GM18526 (cell line): ENCODE measurements around the gene YWHAQ.

ENCODE experiments used
- POLR2A ChIP-seq: IDR thresholded peaks from 3 replicates; pipeline ENCODE4 v1.6.1; 2011; ENCODE audit not compliant: insufficient read length; ENCODE audit errors: extremely low read depth

YWHAQ gene

DNA sequence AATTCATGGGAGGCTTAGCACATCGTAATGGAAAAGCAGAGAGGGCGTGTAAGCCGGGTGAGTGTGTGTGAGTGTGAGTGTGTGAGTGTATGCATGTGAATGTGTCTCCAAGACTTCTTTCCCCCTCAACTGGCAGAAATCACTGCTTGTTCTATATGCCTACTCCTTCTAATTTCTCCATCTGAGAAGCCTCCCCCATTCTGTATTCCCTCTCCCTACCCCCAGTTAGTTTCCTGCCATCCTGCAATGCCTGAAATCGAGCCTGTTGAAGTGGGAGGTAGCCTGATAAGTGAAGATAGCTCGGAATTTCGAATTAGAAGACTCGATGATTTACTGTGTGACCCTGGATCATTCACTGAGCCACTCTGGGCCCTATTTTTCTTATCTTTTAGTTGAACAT is 30.0 kb upstream of the YWHAQ start:
- TF ChIP-seq POLR2A = no peak

DNA sequence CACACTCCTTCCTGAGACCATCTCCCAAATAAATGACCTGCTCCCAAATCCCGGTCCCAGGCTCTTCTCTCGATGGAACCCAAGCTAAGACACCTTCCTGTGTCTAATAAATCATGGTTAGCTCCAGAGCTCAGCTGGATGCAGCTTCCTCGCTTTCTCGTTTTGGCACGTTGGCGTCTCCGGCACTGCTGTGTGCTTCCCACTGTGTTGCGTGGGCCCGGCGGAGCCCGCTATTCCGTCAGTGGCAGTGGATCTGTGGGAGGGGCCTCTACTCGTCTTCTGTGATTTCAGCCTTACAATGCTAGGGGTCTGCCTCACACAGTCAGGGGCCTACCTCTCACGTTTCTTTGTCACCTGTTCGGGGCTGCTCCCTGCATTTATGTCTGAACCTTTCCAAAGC is 29.4 kb upstream of the YWHAQ start:
- no peak for TF ChIP-seq POLR2A

DNA sequence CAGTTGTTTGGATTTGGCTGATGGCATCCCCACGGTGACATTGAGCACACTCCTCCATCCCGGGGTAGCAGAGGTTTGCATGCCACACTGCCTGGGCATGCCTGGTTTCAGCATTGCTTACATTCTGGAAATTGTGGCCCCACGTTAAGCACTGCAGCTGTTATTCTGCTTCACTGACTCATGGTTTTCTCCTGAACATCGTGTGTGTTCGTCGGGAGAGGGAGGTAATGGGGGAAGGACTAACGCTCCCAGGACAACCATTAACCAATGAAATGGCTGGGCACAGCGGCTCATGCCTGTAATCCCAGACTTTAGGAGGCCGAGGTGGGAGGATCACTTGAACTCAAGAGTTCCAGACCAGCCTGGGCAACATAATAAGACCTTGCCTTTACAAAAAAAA is 28.2 kb upstream of the YWHAQ start:
- no peak for TF ChIP-seq POLR2A

DNA sequence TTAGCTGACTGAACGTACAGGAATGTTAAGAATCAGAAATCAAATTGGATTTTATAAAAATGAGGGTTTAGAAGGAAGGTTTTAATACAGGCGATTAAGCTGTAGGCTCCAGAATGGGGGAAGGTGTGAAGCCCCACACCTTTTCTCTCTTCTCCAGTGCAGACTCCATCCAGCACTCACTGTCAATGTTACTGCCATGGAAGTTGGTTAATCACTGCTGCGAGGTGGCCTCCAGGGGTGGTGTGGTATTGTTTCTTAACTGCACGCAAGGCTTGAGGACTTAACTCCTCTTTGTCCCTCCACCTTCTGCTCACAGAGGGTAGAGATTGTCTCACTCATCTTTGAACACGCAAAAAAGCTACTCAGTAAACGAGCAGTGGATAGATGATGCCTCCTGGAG is 26.9 kb upstream of the YWHAQ start:
- TF ChIP-seq POLR2A = no peak

DNA sequence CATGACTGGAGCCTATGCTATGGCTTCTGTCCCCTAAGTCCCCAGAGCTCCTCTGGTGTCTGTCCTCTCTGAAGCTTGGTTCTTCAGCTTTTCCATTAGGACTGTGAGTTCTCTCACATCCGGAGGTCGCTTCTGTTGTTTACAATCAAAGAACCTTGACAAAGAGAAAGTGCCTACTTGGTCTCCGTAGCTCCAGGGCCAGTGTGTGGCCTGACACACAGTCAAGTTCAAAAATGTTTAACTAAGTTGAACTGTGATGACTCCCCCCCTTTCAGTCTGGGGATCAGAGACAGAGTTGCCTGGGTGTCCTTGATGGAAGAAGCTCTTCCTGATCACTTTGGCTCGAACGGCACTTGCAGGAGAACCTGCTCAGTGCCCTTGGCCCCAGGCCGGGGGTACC is 26.3 kb upstream of the YWHAQ start:
- no peak for TF ChIP-seq POLR2A

DNA sequence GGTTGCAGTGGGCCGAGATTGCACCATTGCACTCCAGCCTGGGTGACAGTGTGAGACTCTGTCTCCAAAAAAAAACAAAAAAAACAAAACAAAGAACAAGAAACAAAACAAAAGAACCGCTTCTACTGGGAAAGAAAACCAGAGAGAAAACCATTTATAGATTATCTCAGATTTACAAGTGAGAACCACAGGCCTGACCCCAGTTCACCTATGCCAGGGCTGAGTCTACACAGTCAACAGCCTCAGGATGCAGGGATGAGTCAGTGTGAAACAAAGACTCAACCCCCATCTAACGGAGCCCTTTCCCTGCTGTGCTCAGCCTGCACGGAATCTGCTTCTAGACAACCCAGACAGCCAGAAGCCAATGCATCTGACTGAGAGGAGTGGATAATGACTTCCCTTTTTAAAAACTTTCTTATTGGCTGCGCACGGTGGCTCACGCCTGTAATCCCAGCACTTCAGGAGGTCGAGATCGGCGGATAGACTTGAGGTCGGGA is 25.5 kb upstream of the YWHAQ start:
- TF ChIP-seq POLR2A = no peak

DNA sequence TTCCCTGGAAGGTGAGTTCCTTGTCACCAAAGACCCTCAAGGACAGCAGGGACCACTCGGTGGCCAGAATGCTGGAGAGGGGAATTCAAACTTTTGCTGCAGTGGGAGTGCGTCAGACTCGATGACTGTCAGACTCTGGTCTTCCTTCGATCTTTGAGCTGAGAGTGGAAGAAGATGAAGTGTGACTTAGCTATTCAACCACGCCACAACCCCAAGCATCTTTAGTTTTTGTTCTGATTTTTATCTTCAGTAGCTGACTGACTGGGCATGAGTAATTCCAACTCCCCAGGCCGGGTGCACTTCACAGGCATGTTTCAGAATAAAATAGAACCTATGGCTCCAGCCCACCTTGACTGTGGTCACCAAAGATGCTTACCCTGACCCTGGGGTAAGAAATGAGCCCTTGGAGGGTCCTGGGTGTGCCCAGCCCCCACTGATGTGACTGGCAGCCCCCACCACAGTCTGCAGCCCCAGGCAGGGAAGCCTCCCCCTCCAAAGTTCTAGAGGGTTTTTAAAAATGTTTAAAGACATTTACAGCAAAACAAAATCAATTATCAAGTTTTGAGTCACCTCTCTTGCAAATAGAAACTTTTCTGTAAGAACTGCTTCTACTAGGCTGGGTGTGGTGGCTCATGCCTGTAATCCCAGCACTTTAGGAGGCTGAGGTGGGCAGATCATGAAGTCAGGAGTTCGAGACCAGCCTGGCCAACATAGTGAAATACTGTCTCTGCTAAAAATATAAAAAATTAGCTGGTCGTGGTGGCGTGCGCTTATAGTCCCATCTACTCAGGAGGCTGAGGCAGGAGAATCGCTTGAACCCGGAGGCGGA is 24.9 kb upstream of the YWHAQ start:
- no peak for TF ChIP-seq POLR2A

DNA sequence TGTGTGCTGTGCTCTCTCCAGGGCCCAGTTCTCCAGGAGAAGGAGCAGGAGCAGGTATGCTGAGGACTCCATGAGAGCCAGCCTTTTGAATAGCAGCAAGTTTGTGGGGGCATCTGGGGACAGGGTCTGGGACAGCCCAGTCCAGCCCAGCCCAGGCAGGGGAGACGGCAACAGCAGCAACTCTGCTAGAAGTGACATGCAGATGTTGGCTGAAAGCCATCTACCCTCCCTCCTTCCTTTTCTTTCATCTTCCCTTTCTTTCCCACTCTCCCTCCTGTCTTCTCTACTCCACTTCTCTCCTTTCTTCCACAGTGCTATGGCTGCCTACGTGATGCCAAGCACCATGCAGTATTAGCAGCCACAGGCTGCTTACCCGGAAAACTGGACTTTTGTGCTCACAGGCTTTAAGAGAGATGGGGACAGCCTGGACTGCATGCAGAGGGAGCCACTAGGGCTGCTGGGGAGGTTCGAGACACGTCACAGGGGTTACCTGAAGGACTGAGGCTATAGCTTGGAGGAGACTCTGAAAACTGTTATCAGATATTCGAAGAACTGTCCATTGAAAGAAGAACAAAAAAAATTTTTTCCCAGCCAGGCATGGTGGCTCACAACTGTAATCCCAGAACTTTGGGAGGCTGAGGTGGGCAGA is 23.8 kb upstream of the YWHAQ start:
- TF ChIP-seq POLR2A = no peak

DNA sequence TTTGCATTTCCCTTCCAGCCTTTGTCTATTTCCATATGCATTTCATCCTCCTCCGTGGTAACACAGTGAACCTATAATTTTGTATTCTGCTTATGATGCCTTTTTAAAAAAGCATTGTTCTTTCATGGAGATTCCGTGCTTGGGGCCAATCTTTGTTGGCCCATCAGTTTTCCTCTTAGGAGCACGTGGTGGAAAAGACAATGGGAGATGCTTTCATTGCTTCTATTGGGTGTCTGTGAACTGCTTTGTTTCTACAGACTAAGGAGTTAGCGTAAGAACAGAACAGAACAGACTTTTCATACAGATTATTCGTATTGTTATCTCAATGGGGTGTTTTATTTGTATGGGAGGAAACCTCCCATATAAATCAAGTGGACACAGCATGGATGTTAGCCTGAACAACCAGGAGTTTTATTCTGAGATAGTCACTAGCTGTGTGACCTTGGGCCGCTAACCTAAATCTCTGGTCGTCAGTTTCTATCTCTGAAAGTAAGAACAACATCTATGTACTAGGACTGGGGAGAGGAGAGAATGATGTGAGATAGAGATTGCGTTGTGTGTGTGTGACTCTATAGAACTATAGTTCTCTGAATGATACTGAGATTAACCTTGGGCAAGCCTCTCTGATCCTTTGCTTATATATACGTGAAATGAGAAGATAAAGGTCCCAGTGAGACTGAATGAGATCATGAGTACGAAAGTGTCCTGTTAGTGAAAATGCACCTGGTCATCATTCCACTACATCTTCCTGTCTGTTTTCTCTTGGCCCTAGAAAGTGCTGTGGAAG is 22.9 kb upstream of the YWHAQ start:
- no peak for TF ChIP-seq POLR2A

DNA sequence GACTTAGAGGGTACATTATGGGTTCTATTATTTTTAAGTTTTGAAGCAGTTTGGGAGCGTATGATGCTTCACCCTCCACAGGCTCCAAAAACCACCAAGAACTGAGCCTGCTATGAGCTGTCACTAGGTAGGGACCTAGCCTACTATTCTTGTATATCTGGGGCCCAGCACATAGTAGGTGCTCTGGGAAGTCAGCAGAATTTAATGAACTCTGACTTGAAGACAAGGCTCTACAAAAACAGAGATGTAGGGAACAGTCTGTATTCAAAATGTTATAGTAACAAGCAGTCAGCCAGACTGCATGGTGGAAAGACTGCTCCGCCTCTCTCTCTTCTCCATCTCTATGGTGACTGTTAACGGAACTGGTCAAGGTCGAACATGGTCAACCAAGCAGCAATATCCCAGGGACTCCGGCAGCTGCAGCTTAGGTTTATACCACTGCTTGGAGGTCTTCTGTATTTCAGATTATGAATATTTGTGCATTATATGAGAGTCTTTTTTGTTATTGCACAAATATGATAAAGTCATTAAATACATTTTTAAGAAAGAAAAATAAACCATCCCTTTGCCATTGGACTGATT is 22.2 kb upstream of the YWHAQ start:
- no peak for TF ChIP-seq POLR2A

DNA sequence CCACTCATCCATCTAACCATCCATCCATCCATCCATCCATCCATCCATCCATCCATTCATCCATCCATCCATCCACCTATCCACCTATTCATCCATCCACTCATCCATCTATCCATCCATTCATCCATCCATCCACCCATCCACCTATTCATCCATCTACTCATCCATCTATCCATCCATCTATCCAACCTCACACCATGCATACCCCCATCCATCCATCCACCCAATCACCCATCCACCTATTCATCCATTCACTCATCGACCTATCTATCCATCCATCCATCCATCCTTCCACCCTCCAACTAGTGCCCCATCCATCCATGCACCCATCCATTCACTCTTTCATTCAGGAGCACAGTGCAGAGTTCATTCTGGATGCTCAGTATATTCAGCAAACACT is 21.5 kb upstream of the YWHAQ start:
- no peak for TF ChIP-seq POLR2A

DNA sequence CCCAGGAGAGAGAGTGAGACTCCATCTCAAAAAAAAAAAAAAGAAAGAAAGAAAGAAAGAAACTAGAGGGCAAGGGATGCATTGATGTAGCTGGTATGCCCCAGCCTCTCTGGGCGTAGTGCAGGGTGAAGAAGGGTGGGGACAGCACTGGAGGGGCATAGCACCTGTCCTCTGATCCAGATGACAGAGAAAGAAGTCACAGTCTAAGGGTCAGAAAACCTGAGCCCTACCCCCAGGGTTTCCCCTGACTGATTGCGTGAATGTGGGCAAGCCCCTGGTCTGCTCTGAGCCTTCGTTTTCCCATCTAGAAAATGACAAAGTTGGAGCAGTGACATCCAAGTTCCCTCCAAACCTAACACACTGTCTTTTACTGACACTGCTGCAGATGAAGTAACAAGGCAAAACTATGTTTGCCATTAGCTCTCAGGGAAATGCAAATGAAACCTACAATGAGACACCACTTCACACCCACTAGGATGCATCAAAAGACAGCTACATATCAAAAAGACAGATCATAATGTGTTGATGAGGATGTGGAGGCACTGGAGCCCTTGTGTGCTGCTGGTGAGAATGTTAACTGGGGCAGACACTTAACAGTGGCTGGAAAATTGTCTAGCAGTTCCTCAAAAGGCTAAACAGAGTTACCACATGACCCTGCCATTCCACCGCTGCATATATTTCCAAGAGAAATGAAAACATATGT is 19.5 kb upstream of the YWHAQ start:
- TF ChIP-seq POLR2A = no peak

DNA sequence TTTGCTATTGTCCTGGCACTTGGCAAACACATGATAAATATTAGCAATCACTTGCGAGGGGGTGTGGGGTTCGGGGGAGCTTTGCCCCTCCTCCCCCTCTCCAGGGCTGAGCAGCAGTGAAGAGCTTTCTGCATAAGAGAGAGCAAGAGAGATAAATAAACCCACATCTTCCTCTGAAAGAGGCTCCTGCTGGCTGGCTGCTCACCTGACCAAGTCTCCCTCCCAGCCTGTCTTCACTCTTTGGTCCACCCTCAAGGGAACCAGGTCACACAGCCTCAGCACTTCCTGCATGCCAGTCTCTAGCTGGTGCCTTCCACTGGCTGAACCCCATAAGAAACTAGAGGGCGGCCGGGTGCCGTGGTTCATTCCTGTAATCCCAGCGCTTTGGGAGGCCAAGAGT is 18.5 kb upstream of the YWHAQ start:
- no peak for TF ChIP-seq POLR2A

DNA sequence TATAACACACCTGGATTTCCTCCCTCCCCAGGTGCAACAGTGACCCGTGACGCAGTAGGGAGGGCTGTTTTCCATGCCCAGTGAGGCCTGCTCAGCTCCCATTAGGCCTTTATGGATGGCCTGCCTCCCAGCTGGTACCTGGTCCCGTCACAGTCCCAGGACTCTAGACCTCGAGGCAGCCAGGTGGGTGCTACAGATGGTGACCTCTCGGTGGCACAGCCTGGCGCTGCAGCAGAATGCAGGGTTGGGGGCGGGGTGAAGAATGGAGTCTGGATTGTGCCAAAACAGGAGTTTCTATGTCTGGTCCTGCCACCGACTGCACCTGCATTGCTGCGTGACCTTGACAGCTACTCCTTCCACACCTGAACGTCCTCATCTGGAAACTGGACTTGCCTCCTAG is 18.0 kb upstream of the YWHAQ start:
- no peak for TF ChIP-seq POLR2A

DNA sequence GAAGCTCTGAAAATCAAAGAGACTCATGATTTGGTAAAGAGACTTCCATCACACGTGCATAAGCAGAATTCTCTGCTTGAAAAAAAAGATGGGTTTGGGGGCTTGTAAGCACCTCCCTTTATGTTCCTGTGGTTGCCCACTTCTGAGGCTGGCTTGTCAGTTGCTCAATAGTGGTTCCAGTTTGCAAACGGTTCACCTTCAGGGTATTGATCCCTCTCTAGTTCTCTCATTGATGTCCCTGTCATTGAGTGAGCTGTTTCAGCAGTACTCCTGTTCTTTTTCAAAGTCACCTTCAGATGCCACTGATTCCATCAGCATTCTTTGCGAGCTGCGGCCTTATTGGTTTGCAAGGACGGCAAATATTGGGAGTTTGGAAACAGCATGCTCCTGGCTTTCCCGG is 17.1 kb upstream of the YWHAQ start:
- no peak for TF ChIP-seq POLR2A

DNA sequence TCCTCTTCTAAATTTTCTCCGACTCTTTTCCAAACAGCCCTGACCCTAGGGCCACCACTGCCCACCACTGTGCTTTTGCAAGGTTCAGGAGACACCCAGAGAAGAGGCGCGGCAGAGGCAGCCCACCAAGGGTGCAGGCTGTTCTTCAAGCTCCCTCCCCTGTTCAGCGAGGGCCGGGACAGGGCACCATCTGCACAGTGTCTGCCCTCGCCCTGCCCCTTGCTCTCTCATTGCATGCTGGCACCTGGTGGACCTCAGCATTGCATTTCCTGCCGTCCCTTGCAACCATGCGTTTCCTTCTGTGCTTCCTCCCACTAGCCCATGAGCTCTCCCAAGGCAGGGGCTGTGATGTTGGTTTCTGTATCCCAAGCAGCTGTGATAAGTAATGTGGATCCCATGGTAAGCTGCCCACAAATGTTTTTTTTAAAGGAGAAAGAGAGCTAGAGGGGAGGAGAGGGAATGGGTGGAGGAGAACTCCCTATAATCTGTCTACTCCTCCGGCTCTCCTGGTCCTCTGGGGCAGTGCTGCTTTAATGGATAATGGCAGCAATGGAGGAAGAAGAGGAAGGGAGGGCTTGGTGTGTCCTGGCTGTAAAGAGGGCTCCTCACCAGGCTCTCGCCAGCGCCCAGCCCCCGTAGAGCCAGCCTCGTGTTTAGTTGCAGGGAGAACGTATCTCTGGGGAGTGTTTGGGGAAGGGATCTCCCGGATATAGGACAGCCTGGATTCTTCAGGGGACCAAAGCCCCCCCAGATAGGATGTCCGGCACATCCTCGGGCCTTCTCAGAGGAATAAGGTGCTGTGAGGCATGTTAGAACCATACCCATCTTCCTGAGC is 15.6 kb upstream of the YWHAQ start:
- no peak for TF ChIP-seq POLR2A
